Testis (tissue), 3 donors: ENCODE measurements around the gene HADHA. TPM values are rescaled to one million over a fixed set of nuclear protein-coding genes. Genes with fewer than 3 reads are reported as not detected.

Experiments
- DNase-seq: peaks from one replicate; pipeline ENCODE4 v3.0.0-alpha.2; 2019
- H3K27ac ChIP-seq, 2 donors: fragments of 200-600 bp; sonication (generic); one replicate each; pipeline ENCODE4 v1.5.1; 2019
- H3K27me3 ChIP-seq: fragments of 200-600 bp; sonication (generic); one replicate; pipeline ENCODE4 v1.5.1; 2019
- H3K36me3 ChIP-seq: fragments of 200-600 bp; sonication (generic); one replicate; pipeline ENCODE4 v1.5.1; 2017; ENCODE audit warnings: low read depth; ENCODE audit errors: missing control alignments
- H3K4me1 ChIP-seq: fragments of 200-600 bp; sonication (generic); one replicate; pipeline ENCODE4 v1.5.1; 2019
- H3K4me3 ChIP-seq, 2 donors: fragments of 200-600 bp; sonication (generic); one replicate each; pipeline ENCODE4 v1.5.1; 2017 to 2019
- H3K9me3 ChIP-seq: fragments of 200-600 bp; sonication (generic); one replicate; pipeline ENCODE4 v1.5.1; 2017
- CTCF ChIP-seq, 3 experiments: fragments of 450-650 bp in 2 of 3; fragments of 200-600 bp in 1 of 3; sonication (generic) in 1 of 3; IDR thresholded peaks; one replicate each; pipeline ENCODE4 v1.5.1; 2016 to 2019; ENCODE audit warnings: antibody characterized with exemption in 3 of 3, mild to moderate bottlenecking in 2 of 3, moderate library complexity in 1 of 3
- POLR2A ChIP-seq: fragments of 450-650 bp; IDR thresholded peaks from one replicate; pipeline ENCODE4 v1.6.1; 2017; ENCODE audit warnings: antibody characterized with exemption, mild to moderate bottlenecking, moderate library complexity
- WGBS, 2 donors: methylation state at CpG; one replicate each; pipeline ENCODE4 v1.1.5; 2018; 5-methylcytosine and 5-hydroxymethylcytosine counted together
- intact Hi-C: fragments of 100-400 bp; cut with DNase I; formaldehyde crosslinking; loops from one replicate; pipeline ENCODE4 v1.15.1; 2023; ENCODE audit warnings: low total_unique reads
- polyA plus RNA-seq: library from polyadenylated mRNA; stranded (reverse); fragments of 350-450 nt; fragmentation: Illumina TruSeq; extraction: RNeasy Lipid Tissue Mini Kit (QIAGEN cat#74804); gene quantifications from one replicate; pipeline ENCODE4 v1.2.3, GENCODE V29; 2014; ENCODE audit warnings: low read depth, low replicate concordance; ENCODE audit not compliant: insufficient read depth
- total RNA-seq, 2 donors: library from RNA; depleted of rRNA; stranded (reverse); fragments of >200 nt; gene quantifications; one replicate each; pipeline ENCODE4 v1.2.3, GENCODE V29; 2016

Gene HADHA
- total and polyA plus RNA-seq, 3 donors from 2014 or later, result 93.7 to 161 (median 98.8) TPM

DNA sequence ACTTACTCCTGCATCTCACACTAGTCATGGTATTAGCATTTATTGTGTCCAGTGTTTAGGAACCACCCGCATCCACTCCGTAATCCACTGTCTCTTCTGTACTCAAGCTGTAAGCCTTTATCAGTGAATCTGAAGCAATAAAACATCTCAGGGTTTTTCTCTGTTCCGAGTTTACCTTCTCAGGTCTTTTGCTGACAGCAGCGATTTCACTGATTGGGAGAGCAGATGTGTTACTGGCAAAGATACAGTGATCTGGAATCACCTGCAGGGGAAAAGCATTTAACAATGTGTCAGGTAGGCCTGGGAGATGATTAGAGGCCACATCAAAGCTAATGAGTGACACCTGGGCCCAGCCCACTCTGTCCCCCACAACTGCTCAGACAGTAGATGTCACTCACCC, 46.9 kb downstream of the HADHA start:
- Histone ChIP-seq H3K27me3 (no peaks in the 10 kb centered on the region), H3K9me3 (no peaks in the 10 kb centered on the region), H3K4me3 (no peak overlapping the region), H3K4me1 (no peaks in the 10 kb centered on the region), H3K27ac (no peak overlapping the region), H3K36me3 (no peaks in the 10 kb centered on the region)
- TF ChIP-seq POLR2A, result no peak
- TF ChIP-seq CTCF (IDR thresholded peaks at IDR 0.05), result no peak
- intact Hi-C loops, result no loop called here
- WGBS, 2 donors, result 88 to 97% methylated on average over 4 of the region's 4 CpGs
- no peak for DNase-seq

DNA sequence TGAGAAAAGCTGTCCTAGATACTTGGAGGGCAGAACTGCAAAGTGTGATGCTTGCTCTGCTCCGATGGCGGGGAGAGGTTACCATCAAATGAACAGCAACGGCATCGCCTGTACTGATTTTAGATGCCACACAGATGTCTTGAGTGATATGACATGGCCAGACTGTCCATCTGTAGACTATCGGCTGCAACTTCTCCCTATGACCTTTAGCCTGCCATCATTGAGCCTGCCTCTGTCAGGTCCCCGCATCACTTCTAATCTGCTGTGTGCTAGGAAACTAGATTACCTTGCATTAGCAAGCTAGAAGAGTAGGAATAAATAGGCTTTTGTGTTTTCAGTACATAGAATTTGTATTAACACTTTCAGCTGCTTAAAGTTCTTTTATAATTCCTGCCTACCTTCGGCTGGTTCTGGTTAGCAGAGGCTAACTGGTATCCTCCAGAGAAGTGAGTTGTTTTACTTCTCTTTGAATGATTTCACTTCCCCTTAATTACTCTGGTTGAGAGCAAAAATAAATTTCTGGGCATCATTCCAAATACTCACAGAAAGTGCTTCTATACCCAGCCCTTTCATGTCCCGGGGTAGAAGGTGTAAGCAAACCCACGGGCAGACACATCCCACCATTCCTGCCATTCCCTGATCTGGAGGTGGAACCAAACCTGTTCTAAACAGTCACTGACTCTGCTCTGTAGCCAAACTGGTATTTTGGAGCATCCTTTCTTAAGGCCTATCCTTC, 47.6 kb downstream of the HADHA start:
- no peak for TF ChIP-seq CTCF (IDR thresholded peaks at IDR 0.05)
- intact Hi-C loops, result no loop called here
- Histone ChIP-seq H3K36me3 (no peaks in the 10 kb centered on the region), H3K4me1 (no peaks in the 10 kb centered on the region), H3K27me3 (no peaks in the 10 kb centered on the region), H3K4me3 (no peak overlapping the region), H3K27ac (no peak overlapping the region), H3K9me3 (no peaks in the 10 kb centered on the region)
- DNase-seq, result no peak
- WGBS, 2 donors, result 85 to 88% methylated on average over 9 of the region's 9 CpGs

- H3K27me3 ChIP-seq, result no peaks in the 10 kb centered on the region
- H3K27ac ChIP-seq, result no peak overlapping the region
- intact Hi-C loops, result no loop called here
- DNase-seq, result no peak
- H3K36me3 ChIP-seq, result no peaks in the 10 kb centered on the region
- TF ChIP-seq POLR2A, result no peak
- TF ChIP-seq CTCF (IDR thresholded peaks at IDR 0.05), result no peak
- H3K9me3 ChIP-seq, result no peaks in the 10 kb centered on the region
- H3K4me3 ChIP-seq, result no peak overlapping the region
- H3K4me1 ChIP-seq, result no peaks in the 10 kb centered on the region
- 76 to 77% methylated on average over 12 of the region's 12 CpGs for WGBS, 2 donors
These were observed 49.1 kb downstream of the HADHA start for GRCh38 chr2:26195040-26195984.

GRCh38 chr2:26193578-26194231, 50.7 kb downstream of the HADHA start:
- Histone ChIP-seq H3K36me3 (no peaks in the 10 kb centered on the region), H3K27me3 (no peaks in the 10 kb centered on the region), H3K4me3 (no peak overlapping the region), H3K9me3 (no peaks in the 10 kb centered on the region), H3K4me1 (no peaks in the 10 kb centered on the region), H3K27ac (no peak overlapping the region)
- WGBS, 2 donors, result 90 to 91% methylated on average over 10 of the region's 10 CpGs
- intact Hi-C loops, result no loop called here
- no peak for TF ChIP-seq POLR2A
- no peak for TF ChIP-seq CTCF (IDR thresholded peaks at IDR 0.05)
- DNase-seq, result no peak
